ENCODE data around the gene SSTR4. TPM values are rescaled to one million over a fixed set of nuclear protein-coding genes. Genes with fewer than 3 reads are reported as not detected.

Gene SSTR4
- total RNA-seq, 1 donor from 2014 or later, result not detected

- Mint-ChIP-seq H3K36me3 (ENCODE audit: low read depth) (no peaks in the 10 kb centered on the region), H3K27ac (no peak overlapping the region), H3K9me3 (no peaks in the 10 kb centered on the region), H3K4me3 (no peak overlapping the region), H3K27me3 (peaks cover 24% of the 10 kb centered on the region), H3K4me1 (no peaks in the 10 kb centered on the region)
- no peak for DNase-seq
- intact Hi-C loops (cut with micrococcal nuclease), result no loop called here
Observed at GRCh38 chr20:23039885-23040508, 4.9 kb downstream of the SSTR4 start.

GRCh38 chr20:23042270-23042669, 7.2 kb downstream of the SSTR4 start:
- Mint-ChIP-seq H3K27ac (no peak overlapping the region), H3K36me3 (ENCODE audit: low read depth) (no peaks in the 10 kb centered on the region), H3K27me3 (peaks cover 36% of the 10 kb centered on the region), H3K4me3 (no peak overlapping the region), H3K9me3 (no peaks in the 10 kb centered on the region), H3K4me1 (no peaks in the 10 kb centered on the region)
- intact Hi-C loops (cut with micrococcal nuclease), result no loop called here
- no peak for DNase-seq

GRCh38 chr20:23043376-23043775, 8.3 kb downstream of the SSTR4 start:
- no peak overlapping the region for H3K27ac Mint-ChIP-seq
- H3K9me3 Mint-ChIP-seq, result no peaks in the 10 kb centered on the region
- DNase-seq, result no peak
- no peaks in the 10 kb centered on the region for H3K4me1 Mint-ChIP-seq
- no peak overlapping the region for H3K4me3 Mint-ChIP-seq
- intact Hi-C loops (cut with micrococcal nuclease), result no loop called here
- no peaks in the 10 kb centered on the region for H3K36me3 Mint-ChIP-seq (ENCODE audit: low read depth)
- H3K27me3 Mint-ChIP-seq, result peaks cover 44% of the 10 kb centered on the region

- Mint-ChIP-seq H3K27me3 (peaks cover 55% of the 10 kb centered on the region), H3K4me3 (no peak overlapping the region), H3K36me3 (ENCODE audit: low read depth) (no peaks in the 10 kb centered on the region), H3K9me3 (no peaks in the 10 kb centered on the region), H3K4me1 (peaks cover 4% of the 10 kb centered on the region), H3K27ac (no peak overlapping the region)
- DNase-seq, result no peak
- intact Hi-C loops (cut with micrococcal nuclease), result no loop called here
Observed at GRCh38 chr20:23046431-23046830, 11.3 kb downstream of the SSTR4 start.

- H3K27me3 Mint-ChIP-seq, result peaks cover 58% of the 10 kb centered on the region
- H3K4me3 Mint-ChIP-seq, result no peak overlapping the region
- intact Hi-C loops (cut with micrococcal nuclease), result no loop called here
- H3K9me3 Mint-ChIP-seq, result no peaks in the 10 kb centered on the region
- no peak for DNase-seq
- H3K4me1 Mint-ChIP-seq, result peaks cover 4% of the 10 kb centered on the region
- H3K36me3 Mint-ChIP-seq (ENCODE audit: low read depth), result no peaks in the 10 kb centered on the region
- H3K27ac Mint-ChIP-seq, result no peak overlapping the region
Observed at GRCh38 chr20:23047001-23047737, 12.1 kb downstream of the SSTR4 start.

GRCh38 chr20:23047738-23048214, 12.7 kb downstream of the SSTR4 start:
- peaks cover 4% of the 10 kb centered on the region for H3K4me1 Mint-ChIP-seq
- H3K4me3 Mint-ChIP-seq, result no peak overlapping the region
- intact Hi-C loops (cut with micrococcal nuclease), result no loop called here
- peaks cover 64% of the 10 kb centered on the region for H3K27me3 Mint-ChIP-seq
- H3K36me3 Mint-ChIP-seq (ENCODE audit: low read depth), result no peaks in the 10 kb centered on the region
- peak; percentile 55 for DNase-seq
- H3K27ac Mint-ChIP-seq, result no peak overlapping the region
- H3K9me3 Mint-ChIP-seq, result no peaks in the 10 kb centered on the region

- Mint-ChIP-seq H3K9me3 (no peaks in the 10 kb centered on the region), H3K4me3 (peak overlapping the region; percentile 53), H3K4me1 (peaks cover 4% of the 10 kb centered on the region), H3K36me3 (ENCODE audit: low read depth) (no peaks in the 10 kb centered on the region), H3K27ac (no peak overlapping the region), H3K27me3 (peaks cover 68% of the 10 kb centered on the region)
- peak; percentile 85 for DNase-seq
- intact Hi-C loops (cut with micrococcal nuclease), result no loop called here
Observed at GRCh38 chr20:23048283-23049200, 13.4 kb downstream of the SSTR4 start.

GRCh38 chr20:23049201-23050075, 14.3 kb downstream of the SSTR4 start, which contains the start of gene THBD:
Gene THBD (minus strand): TSS chr20:23049672. CDS start chr20:23049504, 168 bp downstream.
- peaks cover 65% of the 10 kb centered on the region for H3K27me3 Mint-ChIP-seq
- peak within 1 kb of the TSS; percentile 53 for H3K4me3 Mint-ChIP-seq
- peak; percentile 66 for DNase-seq
- intact Hi-C loops (cut with micrococcal nuclease), result loop anchor here (2.0 kb wide), 1 partner anchor 185 kb away; no protein-coding TSS in a partner anchor
- no peaks in the 10 kb centered on the region for H3K36me3 Mint-ChIP-seq (ENCODE audit: low read depth)
- H3K4me1 Mint-ChIP-seq, result peaks cover 4% of the 10 kb centered on the region
- no peak within 1 kb of the TSS for H3K27ac Mint-ChIP-seq
- H3K9me3 Mint-ChIP-seq, result no peaks in the 10 kb centered on the region

GRCh38 chr20:23050076-23050838, 15.1 kb downstream of the SSTR4 start:
- H3K4me1 Mint-ChIP-seq, result peaks cover 4% of the 10 kb centered on the region
- peaks cover 61% of the 10 kb centered on the region for H3K27me3 Mint-ChIP-seq
- intact Hi-C loops (cut with micrococcal nuclease), result loop anchor here (2.0 kb wide), 1 partner anchor 185 kb away; no protein-coding TSS in a partner anchor
- no peaks in the 10 kb centered on the region for H3K36me3 Mint-ChIP-seq (ENCODE audit: low read depth)
- DNase-seq, result no peak
- peak overlapping the region; percentile 53 for H3K4me3 Mint-ChIP-seq
- H3K27ac Mint-ChIP-seq, result no peak overlapping the region
- H3K9me3 Mint-ChIP-seq, result no peaks in the 10 kb centered on the region

GRCh38 chr20:23050847-23051627, 15.9 kb downstream of the SSTR4 start:
- peaks cover 4% of the 10 kb centered on the region for H3K4me1 Mint-ChIP-seq
- H3K27ac Mint-ChIP-seq, result no peak overlapping the region
- H3K9me3 Mint-ChIP-seq, result no peaks in the 10 kb centered on the region
- peaks cover 62% of the 10 kb centered on the region for H3K27me3 Mint-ChIP-seq
- intact Hi-C loops (cut with micrococcal nuclease), result loop anchor here (2.0 kb wide), 1 partner anchor 184 kb away; no protein-coding TSS in a partner anchor
- no peak overlapping the region for H3K4me3 Mint-ChIP-seq
- H3K36me3 Mint-ChIP-seq (ENCODE audit: low read depth), result no peaks in the 10 kb centered on the region
- peak; percentile 83 for DNase-seq

- peaks cover 4% of the 10 kb centered on the region for H3K4me1 Mint-ChIP-seq
- no peak overlapping the region for H3K27ac Mint-ChIP-seq
- no peaks in the 10 kb centered on the region for H3K9me3 Mint-ChIP-seq
- no peaks in the 10 kb centered on the region for H3K36me3 Mint-ChIP-seq (ENCODE audit: low read depth)
- intact Hi-C loops (cut with micrococcal nuclease), result no loop called here
- peaks cover 56% of the 10 kb centered on the region for H3K27me3 Mint-ChIP-seq
- no peak for DNase-seq
- no peak overlapping the region for H3K4me3 Mint-ChIP-seq
Observed at GRCh38 chr20:23052904-23053303, 17.8 kb downstream of the SSTR4 start.

GRCh38 chr20:23058240-23058639, 23.1 kb downstream of the SSTR4 start:
- intact Hi-C loops (cut with micrococcal nuclease), result no loop called here
- Mint-ChIP-seq H3K27me3 (peaks cover 28% of the 10 kb centered on the region), H3K4me1 (no peaks in the 10 kb centered on the region), H3K36me3 (ENCODE audit: low read depth) (no peaks in the 10 kb centered on the region), H3K4me3 (no peak overlapping the region), H3K9me3 (no peaks in the 10 kb centered on the region), H3K27ac (no peak overlapping the region)
- DNase-seq, result no peak
